ENCODE data around the gene IPO5.
"Not testable (repeated sequence)": the region's sequence is repeated elsewhere in the genome, so short reads cannot be mapped to it uniquely, and the experiment has no call there.

IPO5 gene

GRCh38 chr13:98014766-98015165 is 61.3 kb downstream of the IPO5 start:
- DNase-seq (ENCODE audit: low read depth in 2 of 2): no peak

GRCh38 chr13:98018293-98018692 is 64.8 kb downstream of the IPO5 start:
- DNase-seq (ENCODE audit: low read depth in 2 of 2): no peak

- no peak for DNase-seq (ENCODE audit: low read depth in 2 of 2)
Measured at GRCh38 chr13:98019186-98019585, 65.7 kb downstream of the IPO5 start.

- DNase-seq (ENCODE audit: low read depth in 2 of 2): no peak
Measured at GRCh38 chr13:98020271-98020670, 66.8 kb downstream of the IPO5 start.

GRCh38 chr13:98022210-98022609 is 68.7 kb downstream of the IPO5 start:
- DNase-seq (ENCODE audit: low read depth in 2 of 2): no peak

- no peak for DNase-seq (ENCODE audit: low read depth in 2 of 2)
Measured at GRCh38 chr13:98025480-98026025, 72.1 kb downstream of the IPO5 start.

GRCh38 chr13:98026457-98026857 is 73.0 kb downstream of the IPO5 start:
- no peak for DNase-seq (ENCODE audit: low read depth in 2 of 2)

- DNase-seq (ENCODE audit: low read depth in 2 of 2): no peak
Measured at GRCh38 chr13:98032168-98032567, 78.7 kb downstream of the IPO5 start.

GRCh38 chr13:98033277-98034247 is 80.1 kb downstream of the IPO5 start:
- no peak for DNase-seq (ENCODE audit: low read depth in 2 of 2)

- no peak for DNase-seq (ENCODE audit: low read depth in 2 of 2)
Measured at GRCh38 chr13:98035373-98035772, 81.9 kb downstream of the IPO5 start.

GRCh38 chr13:98036564-98037302 is 83.3 kb downstream of the IPO5 start:
- not testable (repeated sequence) for DNase-seq (ENCODE audit: low read depth in 2 of 2)

GRCh38 chr13:98039261-98039660 is 85.8 kb downstream of the IPO5 start:
- no peak for DNase-seq (ENCODE audit: low read depth in 2 of 2)

GRCh38 chr13:98039964-98040363 is 86.5 kb downstream of the IPO5 start:
- DNase-seq (ENCODE audit: low read depth in 2 of 2): no peak

- DNase-seq (ENCODE audit: low read depth in 2 of 2): no peak
Measured at GRCh38 chr13:98041081-98041820, 87.8 kb downstream of the IPO5 start.

- DNase-seq (ENCODE audit: low read depth in 2 of 2): no peak
Measured at GRCh38 chr13:98044301-98044700, 90.8 kb downstream of the IPO5 start.

GRCh38 chr13:98047785-98048184 is 94.3 kb downstream of the IPO5 start:
- DNase-seq (ENCODE audit: low read depth in 2 of 2): not testable (repeated sequence)

- no peak for DNase-seq (ENCODE audit: low read depth in 2 of 2)
Measured at GRCh38 chr13:98048265-98048664, 94.8 kb downstream of the IPO5 start.

- DNase-seq (ENCODE audit: low read depth in 2 of 2): no peak
Measured at GRCh38 chr13:98050041-98050466, 96.6 kb downstream of the IPO5 start.

- DNase-seq (ENCODE audit: low read depth in 2 of 2): no peak
Measured at GRCh38 chr13:98052412-98052811, 98.9 kb downstream of the IPO5 start.

- DNase-seq (ENCODE audit: low read depth in 2 of 2): no peak
Measured at GRCh38 chr13:98054301-98054700, 100.8 kb downstream of the IPO5 start.

- no peak for DNase-seq (ENCODE audit: low read depth in 2 of 2)
Measured at GRCh38 chr13:98055623-98056022, 102.1 kb downstream of the IPO5 start.
